Ecto neural progenitor cell (in vitro differentiated cells): ENCODE data around the gene HOXA10.

Experiments used
- DNase-seq: peaks from one replicate; pipeline ENCODE4 v3.0.0-alpha.2; 2018; ENCODE audit warnings: low spot score

The HOXA10 gene

GRCh38 chr7:27179030-27179429 is 4.9 kb upstream of the HOXA10 start:
- DNase-seq: no peak

- no peak for DNase-seq
Measured at GRCh38 chr7:27178366-27178765, 4.2 kb upstream of the HOXA10 start.

- DNase-seq: no peak
Measured at GRCh38 chr7:27177795-27178320, 3.7 kb upstream of the HOXA10 start.

GRCh38 chr7:27176962-27177794 is 3.1 kb upstream of the HOXA10 start:
- no peak for DNase-seq

GRCh38 chr7:27176524-27176845 is 2.4 kb upstream of the HOXA10 start:
- no peak for DNase-seq

GRCh38 chr7:27175626-27176523 is 1.8 kb upstream of the HOXA10 start:
- DNase-seq: no peak

- DNase-seq: no peak
Measured at GRCh38 chr7:27174874-27175625, 930 bp upstream of the HOXA10 start.

GRCh38 chr7:27173511-27173955 is 587 bp downstream of the HOXA10 start:
- no peak for DNase-seq

- DNase-seq: no peak
Measured at GRCh38 chr7:27172823-27173510, 1.2 kb downstream of the HOXA10 start.

- no peak for DNase-seq
Measured at GRCh38 chr7:27172315-27172774, 1.8 kb downstream of the HOXA10 start.

- DNase-seq: no peak
Measured at GRCh38 chr7:27171637-27172314, 2.3 kb downstream of the HOXA10 start.

- DNase-seq: no peak
Measured at GRCh38 chr7:27171325-27171636, 2.8 kb downstream of the HOXA10 start.

- DNase-seq: no peak
Measured at GRCh38 chr7:27170426-27171324, 3.4 kb downstream of the HOXA10 start.

GRCh38 chr7:27169658-27170425 is 4.3 kb downstream of the HOXA10 start:
- no peak for DNase-seq

- no peak for DNase-seq
Measured at GRCh38 chr7:27168265-27168947, 5.7 kb downstream of the HOXA10 start.

- DNase-seq: no peak
Measured at GRCh38 chr7:27167916-27168264, 6.2 kb downstream of the HOXA10 start.

GRCh38 chr7:27166531-27167505 is 7.3 kb downstream of the HOXA10 start:
- DNase-seq: no peak
